Spleen (tissue), 11 donors: ENCODE data around the gene CPXM2. TPM values are rescaled to one million over a fixed set of nuclear protein-coding genes. Genes with fewer than 3 reads are reported as not detected.

Experiments
- DNase-seq: peaks from one replicate; pipeline ENCODE4 v3.0.0-alpha.2; 2020
- H3K27ac ChIP-seq, 8 donors: fragments of 200-600 bp; sonication (generic) in 7 of 8; 1 replicate in 4 of 8; 2 replicates in 4 of 8; pipeline versions ENCODE4 v1.5.0 to v1.8.0; 2016 to 2021; ENCODE audit warnings: inconsistent platforms in 4 of 8, mild to moderate bottlenecking in 4 of 8, moderate library complexity in 1 of 8
- H3K27me3 ChIP-seq, 7 donors: fragments of 200-600 bp; sonication (generic) in 6 of 7; replicated peaks in 1 of 7; 1 replicate in 4 of 7; 2 replicates in 3 of 7; pipeline versions ENCODE4 v1.5.0 to v1.8.0; 2016 to 2021; ENCODE audit warnings: inconsistent platforms in 3 of 7, mild to moderate bottlenecking in 1 of 7
- H3K36me3 ChIP-seq, 6 donors: fragments of 200-600 bp; sonication (generic) in 5 of 6; 1 replicate in 4 of 6; 2 replicates in 2 of 6; pipeline versions ENCODE4 v1.5.0 to v1.8.0; 2016 to 2021; ENCODE audit warnings: inconsistent platforms in 2 of 6
- H3K4me1 ChIP-seq, 6 donors: fragments of 200-600 bp; sonication (generic) in 5 of 6; 1 replicate in 3 of 6; 2 replicates in 3 of 6; pipeline versions ENCODE4 v1.5.0 to v1.8.0; 2016 to 2021; ENCODE audit warnings: inconsistent platforms in 3 of 6
- H3K4me3 ChIP-seq, 8 donors: fragments of 200-600 bp; sonication (generic) in 7 of 8; 1 replicate in 4 of 8; 2 replicates in 4 of 8; pipeline versions ENCODE4 v1.5.0 to v1.8.0; 2016 to 2021; ENCODE audit warnings: inconsistent platforms in 4 of 8, mild to moderate bottlenecking in 4 of 8, moderate library complexity in 2 of 8
- H3K9me3 ChIP-seq, 8 donors: fragments of 200-600 bp; sonication (generic) in 7 of 8; 1 replicate in 4 of 8; 2 replicates in 4 of 8; pipeline versions ENCODE4 v1.5.0 to v1.8.0; 2016 to 2021; ENCODE audit warnings: inconsistent platforms in 4 of 8
- POLR2A ChIP-seq, 3 donors: fragments of 450-650 bp; IDR thresholded peaks; one replicate each; pipeline ENCODE4 v1.5.1; 2017; ENCODE audit warnings: antibody characterized with exemption in 3 of 3, mild to moderate bottlenecking in 1 of 3
- POLR2AphosphoS5 ChIP-seq, 3 donors: sonication (generic); formaldehyde crosslinking; IDR thresholded peaks; one replicate each; pipeline ENCODE4 v1.5.1; 2017; ENCODE audit warnings: antibody characterized with exemption in 3 of 3
- WGBS, 5 donors: extraction: QIAGEN DNeasy Blood & Tissue Kit in 3 of 5; methylation state at CpG; one replicate each; pipeline versions ENCODE4 v1.1.5 to v1.1.7; 2013 to 2018; 5-methylcytosine and 5-hydroxymethylcytosine counted together
- intact Hi-C: fragments of 100-400 bp; cut with DNase I; formaldehyde crosslinking; loops from one replicate; pipeline ENCODE4 v1.15.0; 2023; ENCODE audit warnings: low total_unique reads
- polyA plus RNA-seq, 3 donors: library from polyadenylated mRNA; stranded (reverse); fragments of 200-250 nt; gene quantifications; one replicate each; pipeline ENCODE4 v1.2.1, GENCODE V29; 2013
- total RNA-seq, 7 donors: library from RNA; depleted of rRNA in 3 of 7; stranded (reverse); fragments of >200 nt in 3 of 7; fragmentation: NEBNext Ultra II Directional in 4 of 7; extraction: Animal tissue kit (Norgen Biotek cat#: 25700) in 4 of 7; gene quantifications; one replicate each; pipeline versions ENCODE4 v1.1.0 to v1.2.1, GENCODE V29; 2016 to 2021
- TF ChIP-seq, protein P1 (sequence below), 11 experiments: fragments of 200-600 bp in 7 of 11; fragments of 450-650 bp in 4 of 11; sonication (generic) in 4 of 11; IDR thresholded peaks in 8 of 11; conservative IDR thresholded peaks in 3 of 11; 1 replicate in 7 of 11; 2 replicates in 4 of 11; pipeline versions ENCODE4 v1.4.0 to v1.8.0; 2016 to 2021; ENCODE audit warnings: antibody characterized with exemption in 11 of 11, inconsistent platforms in 4 of 11, mild to moderate bottlenecking in 1 of 11
- donor health status: healthy with polysubstance abuse.
- donor health status: DM: no; HTN: no; CAD: no; lungs with moderate emphysema.
- donor health status: DM: no; HTN: no; CAD: no.
- donor health status: Bipolar disorder and iron deficiency.
- donor health status: healthy.
- donor health status: DM: no; HTN: no; CAD: no.
- donor health status: DM: yes; HTN: yes; CAD: no.

CPXM2 gene
- total and polyA plus RNA-seq, 10 donors: 3.7 to 38.2 (median 21.7) TPM

DNA sequence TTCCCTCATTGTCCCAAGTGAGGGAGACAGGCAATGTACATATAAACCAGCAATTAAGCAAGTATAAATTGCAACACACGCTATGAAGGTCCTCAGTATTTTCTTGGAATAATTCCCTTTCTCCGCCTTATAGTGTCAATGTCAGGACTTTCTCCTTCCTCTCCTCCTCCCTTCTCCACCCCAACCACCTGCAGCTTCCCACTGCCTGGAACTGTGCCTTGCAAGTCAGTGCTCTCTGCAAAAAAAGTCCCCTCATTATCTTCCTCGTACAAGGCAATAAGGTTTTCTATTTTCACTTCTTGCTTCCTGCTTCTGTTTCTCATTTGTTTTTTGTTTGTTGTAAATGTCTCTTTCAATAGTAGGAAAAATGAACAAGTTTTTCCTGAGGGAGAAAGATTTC is 113.7 kb downstream of the CPXM2 start:
- no peak for DNase-seq
- intact Hi-C loops: no loop called here
- WGBS, 5 donors: 52 to 59% (median 55%) methylated on average over 3 of the region's 3 CpGs
- H3K4me3 ChIP-seq: no peak overlapping the region
- TF ChIP-seq, protein P1, sequence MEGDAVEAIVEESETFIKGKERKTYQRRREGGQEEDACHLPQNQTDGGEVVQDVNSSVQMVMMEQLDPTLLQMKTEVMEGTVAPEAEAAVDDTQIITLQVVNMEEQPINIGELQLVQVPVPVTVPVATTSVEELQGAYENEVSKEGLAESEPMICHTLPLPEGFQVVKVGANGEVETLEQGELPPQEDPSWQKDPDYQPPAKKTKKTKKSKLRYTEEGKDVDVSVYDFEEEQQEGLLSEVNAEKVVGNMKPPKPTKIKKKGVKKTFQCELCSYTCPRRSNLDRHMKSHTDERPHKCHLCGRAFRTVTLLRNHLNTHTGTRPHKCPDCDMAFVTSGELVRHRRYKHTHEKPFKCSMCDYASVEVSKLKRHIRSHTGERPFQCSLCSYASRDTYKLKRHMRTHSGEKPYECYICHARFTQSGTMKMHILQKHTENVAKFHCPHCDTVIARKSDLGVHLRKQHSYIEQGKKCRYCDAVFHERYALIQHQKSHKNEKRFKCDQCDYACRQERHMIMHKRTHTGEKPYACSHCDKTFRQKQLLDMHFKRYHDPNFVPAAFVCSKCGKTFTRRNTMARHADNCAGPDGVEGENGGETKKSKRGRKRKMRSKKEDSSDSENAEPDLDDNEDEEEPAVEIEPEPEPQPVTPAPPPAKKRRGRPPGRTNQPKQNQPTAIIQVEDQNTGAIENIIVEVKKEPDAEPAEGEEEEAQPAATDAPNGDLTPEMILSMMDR (IDR thresholded peaks at IDR 0.05 in 8 of 11, conservative IDR thresholded peaks at IDR 0.05 in 3 of 11): no peak
- TF ChIP-seq POLR2A (IDR thresholded peaks at IDR 0.05) (no peak), POLR2AphosphoS5 (IDR thresholded peaks at IDR 0.05) (no peak)
- H3K27ac ChIP-seq: no peak overlapping the region
- H3K27me3 ChIP-seq: peaks cover 0 to 54% (median 0%) of the 10 kb centered on the region in 7 donors
- H3K36me3 ChIP-seq: peaks cover 0 to 4% (median 0%) of the 10 kb centered on the region in 6 donors
- no peaks in the 10 kb centered on the region for H3K4me1 ChIP-seq
- peaks cover 0 to 9% (median 2%) of the 10 kb centered on the region in 8 donors for H3K9me3 ChIP-seq

DNA sequence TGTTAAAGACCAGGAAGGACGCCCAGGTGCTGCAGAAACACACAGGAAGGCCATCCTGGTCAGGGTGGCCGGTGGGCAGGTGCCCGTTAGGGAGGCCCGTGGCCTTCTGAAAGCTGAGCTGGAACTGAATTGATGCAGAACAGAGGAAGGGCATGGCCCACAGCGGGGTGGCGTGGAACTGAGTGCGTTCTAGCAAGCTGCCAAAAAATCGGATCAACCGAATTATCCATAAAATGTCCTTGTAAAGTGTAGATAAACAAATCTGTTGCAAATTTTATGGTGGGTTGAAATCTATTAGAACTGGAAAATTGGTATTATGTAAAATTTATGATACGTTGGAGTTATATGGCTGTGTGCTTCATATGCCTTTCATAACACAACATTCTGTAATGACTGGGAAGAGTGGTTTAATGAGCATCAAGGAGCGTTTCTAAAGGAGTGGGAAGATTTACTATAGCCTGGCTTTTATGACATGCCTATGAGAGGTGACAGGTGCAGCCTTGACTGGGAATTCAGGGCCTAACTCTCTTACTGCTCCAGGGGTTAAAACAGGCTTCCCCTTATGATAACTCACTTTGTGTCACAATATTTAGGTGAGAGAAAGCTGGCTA is 117.4 kb downstream of the CPXM2 start:
- WGBS, 5 donors: 82 to 88% (median 86%) methylated on average over 11 of the region's 11 CpGs
- DNase-seq: no peak
- no peak for TF ChIP-seq POLR2A (IDR thresholded peaks at IDR 0.05)
- no peak for TF ChIP-seq POLR2AphosphoS5 (IDR thresholded peaks at IDR 0.05)
- TF ChIP-seq, protein P1 (IDR thresholded peaks at IDR 0.05 in 8 of 11, conservative IDR thresholded peaks at IDR 0.05 in 3 of 11): no peak
- Histone ChIP-seq H3K27ac (no peak overlapping the region), H3K36me3 (peaks cover 0 to 4% (median 0%) of the 10 kb centered on the region in 6 donors), H3K4me1 (no peaks in the 10 kb centered on the region), H3K4me3 (no peak overlapping the region), H3K27me3 (peaks cover 0 to 30% (median 0%) of the 10 kb centered on the region in 7 donors), H3K9me3 (peaks cover 0 to 15% (median 2%) of the 10 kb centered on the region in 8 donors)
- intact Hi-C loops: no loop called here

DNA sequence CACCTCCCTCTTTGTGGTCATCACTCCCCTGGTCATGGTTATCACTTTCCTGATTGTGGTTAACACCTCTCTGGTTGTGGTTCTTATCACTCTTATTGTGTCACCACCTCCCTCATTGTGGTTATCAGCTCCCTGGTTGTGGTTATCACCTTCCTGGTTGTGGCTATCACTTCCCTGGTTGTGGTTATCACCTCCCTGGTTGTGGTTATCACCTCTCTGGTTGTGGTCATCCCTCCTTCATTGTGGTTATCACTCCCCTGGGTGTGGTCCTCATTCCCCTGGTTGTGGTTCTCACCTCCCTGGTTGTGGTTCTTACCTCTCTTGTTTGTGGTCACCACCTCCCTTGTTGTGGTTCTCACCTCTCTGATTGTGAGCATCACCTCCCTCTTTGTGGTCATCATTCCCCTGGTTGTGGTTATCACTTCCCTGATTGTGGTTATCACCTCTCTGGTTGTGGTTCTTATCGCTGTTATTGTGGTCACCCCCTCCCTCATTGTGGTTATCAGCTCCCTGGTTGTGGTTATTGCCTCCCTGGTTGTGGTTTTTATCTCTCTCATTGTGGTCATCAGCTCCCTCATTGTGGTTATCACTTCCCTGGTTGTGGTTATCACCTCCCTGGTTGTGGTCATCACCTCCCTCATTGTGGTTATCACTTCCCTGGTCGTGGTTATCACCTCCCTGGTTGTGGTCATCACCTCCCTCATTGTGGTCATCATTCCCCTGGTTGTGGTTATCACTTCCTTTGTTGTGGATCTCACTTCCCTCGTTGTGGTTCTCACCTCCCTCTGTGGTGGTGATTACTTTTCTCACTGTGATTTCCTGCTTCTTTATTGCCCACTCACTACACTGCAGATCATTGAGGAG is 118.7 kb downstream of the CPXM2 start:
- 21 to 37% (median 27%) methylated on average over 3 of the region's 3 CpGs for WGBS, 5 donors
- intact Hi-C loops: no loop called here
- TF ChIP-seq POLR2A (IDR thresholded peaks at IDR 0.05): no peak
- TF ChIP-seq POLR2AphosphoS5 (IDR thresholded peaks at IDR 0.05): no peak
- TF ChIP-seq, protein P1 (IDR thresholded peaks at IDR 0.05 in 8 of 11, conservative IDR thresholded peaks at IDR 0.05 in 3 of 11): no peak
- DNase-seq: no peak
- H3K36me3 ChIP-seq: peaks cover 0 to 12% (median 0%) of the 10 kb centered on the region in 6 donors
- no peak overlapping the region for H3K4me3 ChIP-seq
- no peaks in the 10 kb centered on the region for H3K4me1 ChIP-seq
- H3K27me3 ChIP-seq: peaks cover 0 to 20% (median 0%) of the 10 kb centered on the region in 7 donors
- H3K27ac ChIP-seq: no peak overlapping the region
- peaks cover 0 to 15% (median 2%) of the 10 kb centered on the region in 8 donors for H3K9me3 ChIP-seq
